Measurements from ENCODE around the gene KRTAP2-4. TPM values are rescaled to one million over a fixed set of nuclear protein-coding genes. Genes with fewer than 3 reads are reported as not detected.

The KRTAP2-4 gene
- total and polyA plus RNA-seq, 2 of the 4 experiments (the other 2 are of a cell fraction): not detected

- Histone ChIP-seq H2BK5ac (ENCODE audit: low read depth, low read length, poor library complexity, severe bottlenecking) (no peak overlapping the region), H2BK20ac (ENCODE audit: low read depth, low read length) (peak overlapping the region; percentile 4; the same call in 1 of the 2 replicates), H2BK15ac (ENCODE audit: low read depth, low read length) (no peak overlapping the region; the same call in 2 of the 3 replicates), H3K79me1 (ENCODE audit: low read depth in 1 of 2, low read length in 2 of 2) (no peaks in the 10 kb centered on the region), H3K36me3 (ENCODE audit: control insufficient read depth, insufficient read depth, low read length) (no peaks in the 10 kb centered on the region), H3K27ac (ENCODE audit: insufficient read depth, low read length) (no peak overlapping the region), H3K4me3 (ENCODE audit: insufficient read depth, low read depth, low read length) (no peak overlapping the region), H2BK120ac (ENCODE audit: low read depth, low read length) (peak overlapping the region; percentile 9; the same call in 1 of the 2 replicates), H3K14ac (replicated peaks; ENCODE audit: low read depth, low read length) (no peak overlapping the region), H3K9me3 (ENCODE audit: control insufficient read depth, insufficient read depth, low read length) (no peaks in the 10 kb centered on the region), H4K20me1 (ENCODE audit: insufficient read depth, low read length) (no peaks in the 10 kb centered on the region), H2AK5ac (ENCODE audit: low read depth, low read length) (peak overlapping the region; percentile 36; the same call in 1 of the 2 replicates), H2AK9ac (replicated peaks; ENCODE audit: low read depth, low read length, poor library complexity) (no peak overlapping the region), H4K5ac (ENCODE audit: low read depth, low read length) (no peak overlapping the region), H3K27me3 (ENCODE audit: control insufficient read depth, insufficient read depth, low read length) (no peaks in the 10 kb centered on the region), H4K8ac (ENCODE audit: low read depth in 2 of 2, low read length in 2 of 2) (no peak overlapping the region; a peak in 1 of 4 replicates), H2AFZ (replicated peaks; ENCODE audit: low read length, poor library complexity) (no peak overlapping the region), H4K91ac (ENCODE audit: insufficient read depth, low read depth, low read length) (0 out of 2 replicates have a peak overlapping the region, but pooled peaks have one; percentile 17), H3K18ac (ENCODE audit: low read depth, low read length) (peak overlapping the region; percentile 9; the same call in 1 of the 2 replicates), H3K9ac (ENCODE audit: low read depth, low read length) (no peak overlapping the region), H3K23ac (ENCODE audit: low read depth, low read length) (no peak overlapping the region), H3K4me2 (ENCODE audit: low read depth, low read length) (no peak overlapping the region), H3K9me1 (ENCODE audit: insufficient read depth, low read length) (peaks cover 5% of the 10 kb centered on the region; the same call in 1 of the 2 replicates), H3K4me1 (ENCODE audit: control insufficient read depth, insufficient read depth, low read length) (peaks cover 6% of the 10 kb centered on the region), H3K4ac (ENCODE audit: low read depth, low read length) (0 out of 2 replicates have a peak overlapping the region, but pooled peaks have one; percentile 15), H3K56ac (ENCODE audit: extremely low read depth, insufficient read depth, low read length) (no peak overlapping the region)
- in situ Hi-C loops (cut with MboI; ENCODE audit: low sequenced_read_pairs) (no loop called here), dilution Hi-C loops (cut with HindIII; ENCODE audit: low sequenced_read_pairs, unreplicated experiment) (no loop called here), intact Hi-C loops (cut with micrococcal nuclease) (no loop called here)
- 90% methylated on average over 2 of the region's 4 CpGs; no CpG with 5 or more reads in 1 of the 2 experiments for WGBS, 2 experiments (ENCODE audit: extremely low coverage in 2 of 2, insufficient read length in 1 of 2)
- no TSS peak for BruUV-seq (replicated peaks)
- DNase-seq (no peak), ATAC-seq (ENCODE audit: low read depth) (no peak)
- ChIA-PET POLR2A (ENCODE audit: unreplicated experiment) (no interaction called here), CTCF (no interaction called here)
- TF ChIP-seq CTCF (conservative IDR thresholded peaks at IDR 0.05; ENCODE audit: low read depth, low read length): no peak
- no peak for TF ChIP-seq ELK1 (IDR thresholded peaks at IDR 0.05; ENCODE audit: borderline replicate concordance, low read depth, low read length)
- TF ChIP-seq CHD1 (IDR thresholded peaks at IDR 0.05; ENCODE audit: low read depth, low read length): no peak
- no peak for TF ChIP-seq BHLHE40 (IDR thresholded peaks at IDR 0.05; ENCODE audit: low read depth, low read length)
- TF ChIP-seq RFX5 (IDR thresholded peaks at IDR 0.05; ENCODE audit: low read depth, low read length): no peak
- TF ChIP-seq SMC3 (IDR thresholded peaks at IDR 0.05; ENCODE audit: low read depth, low read length): no peak
- TF ChIP-seq USF2 (IDR thresholded peaks at IDR 0.05; ENCODE audit: low read depth, low read length): no peak
These were observed 11.7 kb downstream of the KRTAP2-4 start for GRCh38 chr17:41054025-41054424.

Data from IMR-90 (cell line).